CD4-positive, alpha-beta memory T cell (primary cell): Measurements from ENCODE around the gene DIP2C. TPM values are rescaled to one million over a fixed set of nuclear protein-coding genes. Genes with fewer than 3 reads are reported as not detected.
A peak's percentile ranks its signal among the peaks of the same experiment; 100 is the strongest.

ENCODE experiments used
- CTCF ChIA-PET: fragments of 350-600 bp; sonication (Branson Sonifier 250); formaldehyde crosslinking; loops from one replicate; lab custom pipeline; 2021; ENCODE audit warnings: inconsistent platforms; ENCODE audit not compliant: partially characterized antibody; lab: Charles Lee
- POLR2A ChIA-PET: fragments of 350-600 bp; sonication (Branson Sonifier 250); formaldehyde crosslinking; loops from one replicate; lab custom pipeline; 2021; ENCODE audit not compliant: partially characterized antibody; lab: Charles Lee
- DNase-seq, 5 donors: peaks; one replicate each; pipeline versions ENCODE4 v3.0.0 to v3.0.0-alpha.2; 2020 to 2022; ENCODE audit warnings: mixed read lengths in 1 of 5
- H3K27ac ChIP-seq: one replicate; pipeline ENCODE4 v1.7.0; 2013; ENCODE audit warnings: low read depth, low read length
- H3K27me3 ChIP-seq: 2 replicates; pipeline ENCODE4 v1.7.0; 2013; ENCODE audit warnings: mild to moderate bottlenecking, low read length, moderate library complexity; ENCODE audit not compliant: insufficient read depth
- H3K36me3 ChIP-seq: 2 replicates; pipeline ENCODE4 v1.7.0; 2013; ENCODE audit warnings: mild to moderate bottlenecking, low read length, moderate library complexity; ENCODE audit not compliant: insufficient read depth
- H3K4me1 ChIP-seq: 2 replicates; pipeline ENCODE4 v1.7.0; 2013; ENCODE audit warnings: mild to moderate bottlenecking, low read length, moderate library complexity; ENCODE audit not compliant: insufficient read depth
- H3K4me3 ChIP-seq, 2 donors: one replicate each; pipeline ENCODE4 v1.7.0; 2013; ENCODE audit warnings: low read length in 2 of 2, mild to moderate bottlenecking in 1 of 2
- H3K9me3 ChIP-seq, 2 donors: one replicate each; pipeline ENCODE4 v1.7.0; 2013; ENCODE audit warnings: low read length in 2 of 2, control low read depth in 1 of 2; ENCODE audit not compliant: control insufficient read depth in 1 of 2
- H3K27ac Mint-ChIP-seq, 7 donors: one replicate each; pipeline ENCODE4 v1.8.0; 2020 to 2021; ENCODE audit warnings: mixed read lengths in 7 of 7, mild to moderate bottlenecking in 6 of 7, inconsistent platforms in 3 of 7, moderate library complexity in 3 of 7
- H3K27me3 Mint-ChIP-seq, 2 donors: one replicate each; pipeline ENCODE4 v1.8.0; 2020 to 2021; ENCODE audit warnings: mixed read lengths in 2 of 2
- H3K36me3 Mint-ChIP-seq, 2 donors: one replicate each; pipeline ENCODE4 v1.8.0; 2020 to 2021; ENCODE audit warnings: mixed read lengths in 2 of 2, inconsistent platforms in 1 of 2, mild to moderate bottlenecking in 1 of 2
- H3K4me1 Mint-ChIP-seq, 4 donors: one replicate each; pipeline ENCODE4 v1.8.0; 2020 to 2021; ENCODE audit warnings: mixed read lengths in 4 of 4, mild to moderate bottlenecking in 1 of 4
- H3K4me3 Mint-ChIP-seq, 8 donors: one replicate each; pipeline ENCODE4 v1.8.0; 2020 to 2021; ENCODE audit warnings: mixed read lengths in 8 of 8, mild to moderate bottlenecking in 7 of 8, moderate library complexity in 6 of 8, inconsistent platforms in 3 of 8
- H3K9me3 Mint-ChIP-seq, 8 donors: one replicate each; pipeline ENCODE4 v1.8.0; 2020 to 2021; ENCODE audit warnings: mixed read lengths in 8 of 8, mild to moderate bottlenecking in 5 of 8, inconsistent platforms in 3 of 8, moderate library complexity in 1 of 8
- intact Hi-C: fragments of 100-400 bp; cut with micrococcal nuclease; formaldehyde crosslinking; loops from one replicate; pipeline ENCODE4 v1.15.1; 2023
- polyA plus RNA-seq, 2 donors: library from polyadenylated mRNA; unstranded; fragments of 300-500 nt; fragmentation: Illumina TruSeq; gene quantifications; one replicate each; pipeline ENCODE4 v1.2.3, GENCODE V29; 2021
- total RNA-seq, 2 experiments: library from RNA; stranded (reverse); gene quantifications; one replicate each; pipeline ENCODE4 v1.2.3, GENCODE V29; 2021

Gene DIP2C
- total and polyA plus RNA-seq, 4 experiments from 2014 or later, result 1.1 to 6.0 (median 3.9) TPM

- H3K27ac Mint-ChIP-seq, result no peak overlapping the region
- CTCF ChIA-PET, result no interaction called here
- Histone ChIP-seq H3K9me3 (no peaks in the 10 kb centered on the region), H3K36me3 (no peaks in the 10 kb centered on the region), H3K4me1 (no peaks in the 10 kb centered on the region), H3K4me3 (no peak overlapping the region), H3K27ac (no peak overlapping the region), H3K27me3 (no peaks in the 10 kb centered on the region)
- H3K9me3 Mint-ChIP-seq, result no peaks in the 10 kb centered on the region
- H3K4me1 Mint-ChIP-seq, result no peaks in the 10 kb centered on the region
- POLR2A ChIA-PET, result no interaction called here
- H3K27me3 Mint-ChIP-seq, result peaks cover 6 to 9% of the 10 kb centered on the region in 2 donors
- intact Hi-C loops, result loop anchor here (10.0 kb wide), 1 partner anchor 296 kb away; no protein-coding TSS in a partner anchor
- H3K4me3 Mint-ChIP-seq, result no peak overlapping the region
- no peak for DNase-seq
- no peaks in the 10 kb centered on the region for H3K36me3 Mint-ChIP-seq
Observed at GRCh38 chr10:519055-519715, 170.3 kb downstream of the DIP2C start.

- Mint-ChIP-seq H3K4me3 (no peak overlapping the region), H3K27me3 (peaks cover 6 to 8% of the 10 kb centered on the region in 2 donors), H3K9me3 (no peaks in the 10 kb centered on the region), H3K4me1 (peaks cover 5 to 8% (median 6%) of the 10 kb centered on the region in 4 donors), H3K36me3 (no peaks in the 10 kb centered on the region), H3K27ac (peak overlapping the region in 1 of 7 donors; percentile 87)
- intact Hi-C loops, result loop anchor here (10.0 kb wide), 1 partner anchor 297 kb away; no protein-coding TSS in a partner anchor
- DNase-seq, result no peak
- ChIA-PET CTCF (no interaction called here), POLR2A (no interaction called here)
- Histone ChIP-seq H3K4me1 (no peaks in the 10 kb centered on the region), H3K9me3 (no peaks in the 10 kb centered on the region), H3K4me3 (no peak overlapping the region), H3K27ac (no peak overlapping the region), H3K36me3 (no peaks in the 10 kb centered on the region), H3K27me3 (no peaks in the 10 kb centered on the region)
Observed at GRCh38 chr10:517872-518475, 171.5 kb downstream of the DIP2C start.

GRCh38 chr10:517241-517830 lies 172.1 kb downstream of the DIP2C start:
- no peaks in the 10 kb centered on the region for H3K9me3 ChIP-seq
- Mint-ChIP-seq H3K36me3 (no peaks in the 10 kb centered on the region), H3K4me3 (no peak overlapping the region), H3K9me3 (no peaks in the 10 kb centered on the region), H3K27me3 (peaks cover 3% of the 10 kb centered on the region in 2 donors), H3K27ac (peak overlapping the region in 1 of 7 donors; percentile 66), H3K4me1 (peaks cover 5 to 10% (median 6%) of the 10 kb centered on the region in 4 donors)
- ChIA-PET CTCF (no interaction called here), POLR2A (no interaction called here)
- H3K27ac ChIP-seq, result no peak overlapping the region
- intact Hi-C loops, result loop anchor here (10.0 kb wide), 1 partner anchor 297 kb away; no protein-coding TSS in a partner anchor
- H3K36me3 ChIP-seq, result no peaks in the 10 kb centered on the region
- no peaks in the 10 kb centered on the region for H3K27me3 ChIP-seq
- no peak overlapping the region for H3K4me3 ChIP-seq
- no peak for DNase-seq
- H3K4me1 ChIP-seq, result no peaks in the 10 kb centered on the region

- Mint-ChIP-seq H3K27ac (no peak overlapping the region), H3K4me1 (peaks cover 5 to 10% (median 6%) of the 10 kb centered on the region in 4 donors), H3K4me3 (no peak overlapping the region), H3K27me3 (peaks cover 3% of the 10 kb centered on the region in 2 donors), H3K9me3 (no peaks in the 10 kb centered on the region), H3K36me3 (no peaks in the 10 kb centered on the region)
- intact Hi-C loops, result loop anchor here (10.0 kb wide), 1 partner anchor 298 kb away; no protein-coding TSS in a partner anchor
- DNase-seq, result no peak
- H3K4me3 ChIP-seq, result no peak overlapping the region
- POLR2A ChIA-PET, result no interaction called here
- CTCF ChIA-PET, result no interaction called here
- H3K27me3 ChIP-seq, result no peaks in the 10 kb centered on the region
- no peaks in the 10 kb centered on the region for H3K36me3 ChIP-seq
- H3K9me3 ChIP-seq, result no peaks in the 10 kb centered on the region
- no peak overlapping the region for H3K27ac ChIP-seq
- H3K4me1 ChIP-seq, result no peaks in the 10 kb centered on the region
Observed at GRCh38 chr10:516764-517163, 172.7 kb downstream of the DIP2C start.

- Mint-ChIP-seq H3K27me3 (peaks cover 1 to 3% of the 10 kb centered on the region in 2 donors), H3K27ac (no peak overlapping the region), H3K9me3 (no peaks in the 10 kb centered on the region), H3K36me3 (no peaks in the 10 kb centered on the region), H3K4me1 (peaks cover 11 to 16% (median 12%) of the 10 kb centered on the region in 4 donors), H3K4me3 (no peak overlapping the region)
- H3K4me3 ChIP-seq, result no peak overlapping the region
- no peaks in the 10 kb centered on the region for H3K9me3 ChIP-seq
- no peaks in the 10 kb centered on the region for H3K27me3 ChIP-seq
- H3K36me3 ChIP-seq, result no peaks in the 10 kb centered on the region
- peaks cover 4% of the 10 kb centered on the region for H3K4me1 ChIP-seq
- DNase-seq, result no peak
- H3K27ac ChIP-seq, result no peak overlapping the region
- POLR2A ChIA-PET, result no interaction called here
- CTCF ChIA-PET, result interaction anchor here (1.2 kb wide), 1 partner anchor 11 kb away, joined by 4 read pairs; no protein-coding TSS in a partner anchor
- intact Hi-C loops, result loop anchor here (10.0 kb wide), 1 partner anchor 299 kb away; no protein-coding TSS in a partner anchor
Observed at GRCh38 chr10:515674-516073, 173.8 kb downstream of the DIP2C start.

- Mint-ChIP-seq H3K27me3 (peaks cover 0 to 1% of the 10 kb centered on the region in 2 donors), H3K27ac (peak overlapping the region in 1 of 7 donors; percentile 59), H3K4me1 (peaks cover 12 to 16% (median 15%) of the 10 kb centered on the region in 4 donors), H3K4me3 (no peak overlapping the region), H3K9me3 (no peaks in the 10 kb centered on the region), H3K36me3 (no peaks in the 10 kb centered on the region)
- no peak for DNase-seq
- Histone ChIP-seq H3K9me3 (no peaks in the 10 kb centered on the region), H3K27ac (no peak overlapping the region), H3K4me1 (peaks cover 4% of the 10 kb centered on the region), H3K36me3 (no peaks in the 10 kb centered on the region), H3K4me3 (no peak overlapping the region), H3K27me3 (no peaks in the 10 kb centered on the region)
- CTCF ChIA-PET, result interaction anchor here (1.0 to 1.2 kb wide), 3 partner anchors 9 to 15 kb away, joined by 3 to 4 read pairs (median 3); no protein-coding TSS in a partner anchor
- POLR2A ChIA-PET, result no interaction called here
- intact Hi-C loops, result loop anchor here (10.0 kb wide), 1 partner anchor 301 kb away; no protein-coding TSS in a partner anchor
Observed at GRCh38 chr10:514137-514671, 175.3 kb downstream of the DIP2C start.
